CD14-positive monocyte (primary cell): ENCODE measurements around the gene FOS. TPM values are rescaled to one million over a fixed set of nuclear protein-coding genes. Genes with fewer than 3 reads are reported as not detected.

Experiments used
- DNase-seq, 3 donors: peaks; one replicate each; pipeline ENCODE4 v3.0.0-alpha.2; 2011 to 2022
- H2AFZ ChIP-seq: 2 replicates; pipeline ENCODE4 v1.6.0; 2012; ENCODE audit warnings: mild to moderate bottlenecking, low read depth, low read length, inconsistent platforms; ENCODE audit not compliant: insufficient read depth, poor library complexity, severe bottlenecking
- H3K27ac ChIP-seq, 2 donors: 1 replicate in 1 of 2; 2 replicates in 1 of 2; pipeline ENCODE4 v1.5.1; 2012 to 2013; ENCODE audit warnings: low read length in 2 of 2, control low read depth in 1 of 2, inconsistent platforms in 1 of 2, low read depth in 1 of 2, mild to moderate bottlenecking in 1 of 2
- H3K27me3 ChIP-seq, 2 donors: one replicate each; pipeline versions ENCODE4 v1.6.0 to v1.6.1; 2011 to 2013; ENCODE audit warnings: low read length in 2 of 2; ENCODE audit not compliant: control insufficient read depth in 2 of 2, insufficient read depth in 2 of 2
- H3K36me3 ChIP-seq, 2 donors: replicated peaks in 1 of 2; 1 replicate in 1 of 2; 2 replicates in 1 of 2; pipeline versions ENCODE4 v1.5.1 to v1.6.1; 2012 to 2013; ENCODE audit warnings: low read length in 2 of 2, control low read depth in 1 of 2, inconsistent platforms in 1 of 2, mild to moderate bottlenecking in 1 of 2; ENCODE audit not compliant: insufficient read depth in 2 of 2, control insufficient read depth in 1 of 2
- H3K4me1 ChIP-seq, 2 donors: 1 replicate in 1 of 2; 2 replicates in 1 of 2; pipeline versions ENCODE4 v1.5.1 to v1.6.1; 2012 to 2013; ENCODE audit warnings: low read length in 2 of 2, control low read depth in 1 of 2, inconsistent platforms in 1 of 2, mild to moderate bottlenecking in 1 of 2, moderate library complexity in 1 of 2; ENCODE audit not compliant: insufficient read depth in 2 of 2, control insufficient read depth in 1 of 2
- H3K4me2 ChIP-seq: replicated peaks from 2 replicates; pipeline ENCODE3; 2012; ENCODE audit warnings: low read length, moderate library complexity, mild to moderate bottlenecking; ENCODE audit not compliant: poor library complexity, severe bottlenecking; ENCODE audit errors: extremely low read depth
- H3K4me3 ChIP-seq, 3 experiments: fragments of 200-600 bp in 1 of 3; sonication (generic) in 1 of 3; replicated peaks in 1 of 3; 1 replicate in 2 of 3; 2 replicates in 1 of 3; pipeline ENCODE4 v1.5.1; 2011 to 2013; ENCODE audit warnings: low read length in 3 of 3, mild to moderate bottlenecking in 3 of 3, control low read depth in 2 of 3, low read depth in 2 of 3, inconsistent platforms in 1 of 3, moderate library complexity in 1 of 3
- H3K79me2 ChIP-seq: 2 replicates; pipeline ENCODE4 v1.6.0; 2012; ENCODE audit warnings: mild to moderate bottlenecking, control low read depth, inconsistent platforms, low read length, moderate library complexity; ENCODE audit not compliant: insufficient read depth
- H3K9ac ChIP-seq: 2 replicates; pipeline ENCODE4 v1.6.0; 2017; ENCODE audit warnings: low read length, mild to moderate bottlenecking; ENCODE audit not compliant: insufficient read depth, poor library complexity, severe bottlenecking
- H3K9me3 ChIP-seq, 2 donors: replicated peaks in 1 of 2; 1 replicate in 1 of 2; 2 replicates in 1 of 2; pipeline versions ENCODE4 v1.5.1 to v1.6.1; 2012 to 2013; ENCODE audit warnings: low read length in 2 of 2, control low read depth in 1 of 2; ENCODE audit not compliant: control insufficient read depth in 1 of 2, insufficient read depth in 1 of 2
- H4K20me1 ChIP-seq: 2 replicates; pipeline ENCODE4 v1.6.0; 2012; ENCODE audit warnings: mild to moderate bottlenecking, low read length, control low read depth, moderate library complexity; ENCODE audit not compliant: insufficient read depth
- H3K27ac Mint-ChIP-seq, 7 donors: one replicate each; pipeline ENCODE4 v1.8.0; 2020; ENCODE audit warnings: mild to moderate bottlenecking in 7 of 7, mixed read lengths in 7 of 7, moderate library complexity in 6 of 7, inconsistent platforms in 2 of 7
- H3K27me3 Mint-ChIP-seq, 3 donors: one replicate each; pipeline ENCODE4 v1.8.0; 2021 to 2022; ENCODE audit warnings: low read depth in 3 of 3, mild to moderate bottlenecking in 3 of 3, mixed read lengths in 3 of 3, moderate library complexity in 3 of 3, inconsistent platforms in 1 of 3
- H3K36me3 Mint-ChIP-seq, 2 donors: one replicate each; pipeline ENCODE4 v1.8.0; 2020; ENCODE audit warnings: mixed read lengths in 2 of 2, inconsistent platforms in 1 of 2, mild to moderate bottlenecking in 1 of 2
- H3K4me1 Mint-ChIP-seq: one replicate; pipeline ENCODE4 v1.8.0; 2020; ENCODE audit warnings: mild to moderate bottlenecking, mixed read lengths
- H3K4me3 Mint-ChIP-seq, 2 donors: one replicate each; pipeline ENCODE4 v1.8.0; 2020; ENCODE audit warnings: mild to moderate bottlenecking in 2 of 2, mixed read lengths in 2 of 2, moderate library complexity in 1 of 2
- H3K9me3 Mint-ChIP-seq, 7 donors: one replicate each; pipeline ENCODE4 v1.8.0; 2020 to 2022; ENCODE audit warnings: mixed read lengths in 7 of 7, mild to moderate bottlenecking in 6 of 7, moderate library complexity in 6 of 7, inconsistent platforms in 2 of 7
- CTCF ChIP-seq: fragments of 200-600 bp; IDR thresholded peaks from one replicate; pipeline ENCODE4 v1.8.0; 2022; ENCODE audit warnings: antibody characterized with exemption, mild to moderate bottlenecking
- WGBS: methylation state at CpG from one replicate; pipeline ENCODE4 v1.1.5; 2013; ENCODE audit warnings: missing lambda C conversion rate; ENCODE audit not compliant: insufficient coverage; 5-methylcytosine and 5-hydroxymethylcytosine counted together
- intact Hi-C, 2 donors: fragments of 100-400 bp; cut with micrococcal nuclease; formaldehyde crosslinking; loops; one replicate each; pipeline versions ENCODE4 v1.15.0 to v1.15.1; 2023
- polyA plus RNA-seq, 3 donors: library from polyadenylated mRNA; depleted of rRNA in 1 of 3; unstranded in 2 of 3; stranded (reverse) in 1 of 3; fragments of 300-500 nt in 2 of 3; fragments of >200 nt in 1 of 3; fragmentation: Illumina TruSeq in 2 of 3; gene quantifications; 1 replicate in 2 of 3; 2 replicates in 1 of 3; pipeline ENCODE4 v1.2.3, GENCODE V29; 2012 to 2021

The FOS gene
- polyA plus RNA-seq, 3 donors: 4,403 to 5,159 (median 4,841) TPM

GRCh38 chr14:75298187-75298965 is 19.7 kb downstream of the FOS start:
- H3K4me3 Mint-ChIP-seq: peak overlapping the region; percentile 72 to 84
- H2AFZ ChIP-seq: no peak overlapping the region
- H3K4me1 Mint-ChIP-seq: peaks cover 86% of the 10 kb centered on the region

More at GRCh38 chr14:75298187-75298965, 19.7 kb downstream of the FOS start:
- TF ChIP-seq CTCF: no peak
- intact Hi-C loops: loop anchor here (5.0 kb wide), 2 partner anchors 116 to 121 kb away; partner anchors contain the start of gene TMED10 (in 1 of the 2)
- Histone ChIP-seq H3K27ac (peak overlapping the region; percentile 98), H4K20me1 (no peaks in the 10 kb centered on the region), H3K9me3 (no peaks in the 10 kb centered on the region), H3K27me3 (no peaks in the 10 kb centered on the region), H3K36me3 (no peaks in the 10 kb centered on the region), H3K79me2 (peaks cover 17% of the 10 kb centered on the region), H3K4me2 (peak overlapping the region; percentile 69), H3K4me1 (peaks cover 96 to 98% of the 10 kb centered on the region in 2 donors), H3K4me3 (peak overlapping the region in 1 of 3 experiments; percentile 57), H3K9ac (peak overlapping the region; percentile 85)
- Mint-ChIP-seq H3K36me3 (peaks cover 0 to 2% of the 10 kb centered on the region in 2 donors), H3K9me3 (peaks cover 0 to 1% (median 0%) of the 10 kb centered on the region in 7 donors), H3K27me3 (peaks cover 0 to 8% (median 2%) of the 10 kb centered on the region in 3 donors), H3K27ac (peak overlapping the region; percentile 99 to 100 (median 100))
- peak; percentile 63 to 70 (median 66) for DNase-seq
- WGBS: 60% methylated on average over 5 of the region's 9 CpGs
